ENCODE measurements around the gene COPE. TPM values are rescaled to one million over a fixed set of nuclear protein-coding genes. Genes with fewer than 3 reads are reported as not detected.
"Not testable (repeated sequence)": the region's sequence is repeated elsewhere in the genome, so short reads cannot be mapped to it uniquely, and the experiment has no call there.

The COPE gene
- total and polyA plus RNA-seq, 4 donors = 94.1 to 365 (median 275) TPM

GRCh38 chr19:18921593-18921992 is 2.4 kb upstream of the COPE start:
- 92 to 95% methylated on average over 17 of the region's 17 CpGs for WGBS, 2 donors
- Histone ChIP-seq H3K36me3 (ENCODE audit: control insufficient read depth in 4 of 4, insufficient read depth in 4 of 4, low read length in 4 of 4) (peaks cover 3 to 47% (median 23%) of the 10 kb centered on the region in 4 donors), H3K9ac (ENCODE audit: insufficient read depth in 1 of 2, low read length in 2 of 2) (no peak overlapping the region), H3K4me1 (ENCODE audit: control insufficient read depth in 5 of 5, insufficient read depth in 5 of 5, low read length in 5 of 5) (peaks cover 0 to 21% (median 6%) of the 10 kb centered on the region in 5 donors), H3K9me3 (ENCODE audit: control insufficient read depth in 4 of 4, insufficient read depth in 3 of 4, low read length in 3 of 4) (no peaks in the 10 kb centered on the region), H3K4me3 (no peak overlapping the region), H3K27ac (ENCODE audit: low read depth in 1 of 2, low read length in 1 of 2) (no peak overlapping the region), H3K27me3 (ENCODE audit: control insufficient read depth in 3 of 3, insufficient read depth in 3 of 3, low read length in 2 of 3) (no peaks in the 10 kb centered on the region)
- DNase-seq = no peak
- no peak for ATAC-seq (ENCODE audit: insufficient read depth, low FRiP score)
- TF ChIP-seq, protein P1, sequence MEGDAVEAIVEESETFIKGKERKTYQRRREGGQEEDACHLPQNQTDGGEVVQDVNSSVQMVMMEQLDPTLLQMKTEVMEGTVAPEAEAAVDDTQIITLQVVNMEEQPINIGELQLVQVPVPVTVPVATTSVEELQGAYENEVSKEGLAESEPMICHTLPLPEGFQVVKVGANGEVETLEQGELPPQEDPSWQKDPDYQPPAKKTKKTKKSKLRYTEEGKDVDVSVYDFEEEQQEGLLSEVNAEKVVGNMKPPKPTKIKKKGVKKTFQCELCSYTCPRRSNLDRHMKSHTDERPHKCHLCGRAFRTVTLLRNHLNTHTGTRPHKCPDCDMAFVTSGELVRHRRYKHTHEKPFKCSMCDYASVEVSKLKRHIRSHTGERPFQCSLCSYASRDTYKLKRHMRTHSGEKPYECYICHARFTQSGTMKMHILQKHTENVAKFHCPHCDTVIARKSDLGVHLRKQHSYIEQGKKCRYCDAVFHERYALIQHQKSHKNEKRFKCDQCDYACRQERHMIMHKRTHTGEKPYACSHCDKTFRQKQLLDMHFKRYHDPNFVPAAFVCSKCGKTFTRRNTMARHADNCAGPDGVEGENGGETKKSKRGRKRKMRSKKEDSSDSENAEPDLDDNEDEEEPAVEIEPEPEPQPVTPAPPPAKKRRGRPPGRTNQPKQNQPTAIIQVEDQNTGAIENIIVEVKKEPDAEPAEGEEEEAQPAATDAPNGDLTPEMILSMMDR (IDR thresholded peaks at IDR 0.05; ENCODE audit: control extremely low read depth, extremely low read depth) = no peak

DNA sequence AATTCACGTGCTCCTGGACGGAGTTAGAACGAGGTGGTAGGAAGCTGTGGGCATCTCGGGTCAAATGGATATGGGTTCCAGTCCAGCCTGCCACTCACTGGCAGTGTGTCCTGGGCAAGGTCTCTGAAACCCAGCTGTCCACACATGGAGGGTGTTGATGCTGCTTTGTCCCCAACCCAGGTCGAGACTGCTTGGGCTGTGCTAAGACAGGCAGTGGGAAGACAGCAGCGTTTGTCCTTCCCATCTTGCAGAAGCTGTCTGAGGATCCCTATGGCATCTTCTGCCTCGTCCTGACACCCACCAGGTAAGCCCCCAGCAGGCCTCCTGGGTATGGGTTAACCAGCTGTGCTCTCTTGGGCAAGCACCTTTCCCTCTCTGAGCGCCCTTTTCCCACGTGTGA is 1.2 kb upstream of the COPE start:
- DNase-seq = no peak
- Histone ChIP-seq H3K36me3 (ENCODE audit: control insufficient read depth in 4 of 4, insufficient read depth in 4 of 4, low read length in 4 of 4) (peaks cover 3 to 41% (median 18%) of the 10 kb centered on the region in 4 donors), H3K9me3 (ENCODE audit: control insufficient read depth in 4 of 4, insufficient read depth in 3 of 4, low read length in 3 of 4) (no peaks in the 10 kb centered on the region), H3K9ac (ENCODE audit: insufficient read depth in 1 of 2, low read length in 2 of 2) (peak overlapping the region; percentile 20 to 61), H3K27ac (ENCODE audit: low read depth in 1 of 2, low read length in 1 of 2) (peak overlapping the region in 1 of 2 donors; percentile 0), H3K27me3 (ENCODE audit: control insufficient read depth in 3 of 3, insufficient read depth in 3 of 3, low read length in 2 of 3) (no peaks in the 10 kb centered on the region), H3K4me1 (ENCODE audit: control insufficient read depth in 5 of 5, insufficient read depth in 5 of 5, low read length in 5 of 5) (peaks cover 0 to 21% (median 6%) of the 10 kb centered on the region in 5 donors), H3K4me3 (peak overlapping the region; percentile 95)
- TF ChIP-seq, protein P1 (IDR thresholded peaks at IDR 0.05; ENCODE audit: control extremely low read depth, extremely low read depth) = no peak
- no peak for ATAC-seq (ENCODE audit: insufficient read depth, low FRiP score)
- 56 to 64% methylated on average over 9 of the region's 9 CpGs for WGBS, 2 donors

GRCh38 chr19:18919900-18920214 is 670 bp upstream of the COPE start:
- TF ChIP-seq, protein P1 (IDR thresholded peaks at IDR 0.05; ENCODE audit: control extremely low read depth, extremely low read depth) = no peak
- Histone ChIP-seq H3K27me3 (ENCODE audit: control insufficient read depth in 3 of 3, insufficient read depth in 3 of 3, low read length in 2 of 3) (no peaks in the 10 kb centered on the region), H3K27ac (ENCODE audit: low read depth in 1 of 2, low read length in 1 of 2) (peak overlapping the region; percentile 3 to 78), H3K4me3 (peak overlapping the region; percentile 95), H3K9me3 (ENCODE audit: control insufficient read depth in 4 of 4, insufficient read depth in 3 of 4, low read length in 3 of 4) (no peaks in the 10 kb centered on the region), H3K4me1 (ENCODE audit: control insufficient read depth in 5 of 5, insufficient read depth in 5 of 5, low read length in 5 of 5) (peaks cover 0 to 21% (median 6%) of the 10 kb centered on the region in 5 donors), H3K36me3 (ENCODE audit: control insufficient read depth in 4 of 4, insufficient read depth in 4 of 4, low read length in 4 of 4) (peaks cover 3 to 44% (median 20%) of the 10 kb centered on the region in 4 donors), H3K9ac (ENCODE audit: insufficient read depth in 1 of 2, low read length in 2 of 2) (peak overlapping the region; percentile 20 to 57)
- 0 to 1% methylated on average over 15 of the region's 15 CpGs for WGBS, 2 donors
- DNase-seq = no peak
- no peak for ATAC-seq (ENCODE audit: insufficient read depth, low FRiP score)

DNA sequence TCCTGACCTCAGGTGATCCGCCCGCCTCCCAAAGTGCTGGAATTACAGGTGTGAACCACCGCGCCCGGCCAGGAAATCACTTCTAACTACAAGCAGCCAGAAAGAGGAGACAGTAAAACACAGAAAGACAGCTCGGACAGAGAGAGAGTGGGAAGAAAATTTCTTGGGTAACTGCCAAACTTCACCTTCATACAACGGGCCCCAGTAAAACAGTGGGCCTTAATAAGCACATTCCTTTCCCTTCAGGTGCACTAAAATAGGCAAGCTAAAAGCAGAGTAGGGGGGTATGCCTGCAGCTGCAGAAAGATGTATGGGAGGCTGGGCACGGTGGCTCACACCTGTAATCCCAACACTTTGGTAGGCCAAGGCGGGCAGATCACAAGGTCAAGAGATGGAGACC is 1.6 kb downstream of the COPE start:
- H3K9me3 ChIP-seq (ENCODE audit: control insufficient read depth in 4 of 4, insufficient read depth in 3 of 4, low read length in 3 of 4); DNase-seq; H3K27me3 ChIP-seq (ENCODE audit: control insufficient read depth in 3 of 3, insufficient read depth in 3 of 3, low read length in 2 of 3); H3K9ac ChIP-seq (ENCODE audit: insufficient read depth in 1 of 2, low read length in 2 of 2); H3K27ac ChIP-seq (ENCODE audit: low read depth in 1 of 2, low read length in 1 of 2); H3K4me3 ChIP-seq; ATAC-seq (ENCODE audit: insufficient read depth, low FRiP score): not testable (repeated sequence)
- Histone ChIP-seq H3K4me1 (ENCODE audit: control insufficient read depth in 5 of 5, insufficient read depth in 5 of 5, low read length in 5 of 5) (peaks cover 0 to 21% (median 6%) of the 10 kb centered on the region in 5 donors), H3K36me3 (ENCODE audit: control insufficient read depth in 4 of 4, insufficient read depth in 4 of 4, low read length in 4 of 4) (peaks cover 0 to 34% (median 20%) of the 10 kb centered on the region in 4 donors)
- 87 to 88% methylated on average over 9 of the region's 9 CpGs for WGBS, 2 donors
